ENCODE measurements around the gene MRPS23. TPM values are rescaled to one million over a fixed set of nuclear protein-coding genes. Genes with fewer than 3 reads are reported as not detected.
A peak's percentile ranks its signal among the peaks of the same experiment; 100 is the strongest.
"Not testable (repeated sequence)": the region's sequence is repeated elsewhere in the genome, so short reads cannot be mapped to it uniquely, and the experiment has no call there.

Gene MRPS23
- total RNA-seq, 3 donors from 2014 or later: 15.1 to 27.2 (median 24.0) TPM

DNA sequence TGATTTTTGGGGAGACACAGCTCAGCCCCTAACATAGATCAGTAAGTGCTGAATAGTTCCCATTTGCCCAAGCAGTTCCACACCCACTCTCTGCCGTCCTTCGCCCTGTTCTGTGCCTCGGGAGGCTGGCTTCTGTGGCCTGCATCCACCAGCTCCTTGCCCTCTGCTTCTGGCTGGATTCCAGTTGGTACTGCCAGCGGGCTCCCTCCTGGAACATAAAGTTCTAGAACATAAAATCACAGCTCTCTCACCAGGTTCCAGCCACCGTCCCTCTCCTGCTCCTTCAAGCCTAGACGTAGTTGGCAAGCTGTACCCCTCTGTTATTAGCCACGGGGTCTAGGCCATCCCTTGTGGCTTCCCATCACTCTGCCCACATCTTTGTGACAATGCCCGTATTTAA lies 3.9 kb upstream of the MRPS23 start:
- no peak overlapping the region for H3K4me3 ChIP-seq
- intact Hi-C loops (cut with DNase I, micrococcal nuclease): no loop called here
- no peaks in the 10 kb centered on the region for H3K36me3 ChIP-seq (ENCODE audit: low read depth)
- DNase-seq (no peak), ATAC-seq (no peak)
- TF ChIP-seq, protein P1, sequence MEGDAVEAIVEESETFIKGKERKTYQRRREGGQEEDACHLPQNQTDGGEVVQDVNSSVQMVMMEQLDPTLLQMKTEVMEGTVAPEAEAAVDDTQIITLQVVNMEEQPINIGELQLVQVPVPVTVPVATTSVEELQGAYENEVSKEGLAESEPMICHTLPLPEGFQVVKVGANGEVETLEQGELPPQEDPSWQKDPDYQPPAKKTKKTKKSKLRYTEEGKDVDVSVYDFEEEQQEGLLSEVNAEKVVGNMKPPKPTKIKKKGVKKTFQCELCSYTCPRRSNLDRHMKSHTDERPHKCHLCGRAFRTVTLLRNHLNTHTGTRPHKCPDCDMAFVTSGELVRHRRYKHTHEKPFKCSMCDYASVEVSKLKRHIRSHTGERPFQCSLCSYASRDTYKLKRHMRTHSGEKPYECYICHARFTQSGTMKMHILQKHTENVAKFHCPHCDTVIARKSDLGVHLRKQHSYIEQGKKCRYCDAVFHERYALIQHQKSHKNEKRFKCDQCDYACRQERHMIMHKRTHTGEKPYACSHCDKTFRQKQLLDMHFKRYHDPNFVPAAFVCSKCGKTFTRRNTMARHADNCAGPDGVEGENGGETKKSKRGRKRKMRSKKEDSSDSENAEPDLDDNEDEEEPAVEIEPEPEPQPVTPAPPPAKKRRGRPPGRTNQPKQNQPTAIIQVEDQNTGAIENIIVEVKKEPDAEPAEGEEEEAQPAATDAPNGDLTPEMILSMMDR (IDR thresholded peaks at IDR 0.05): no peak
- peaks cover 28% of the 10 kb centered on the region for H3K4me1 ChIP-seq (ENCODE audit: low read depth)
- H3K9me3 ChIP-seq: no peaks in the 10 kb centered on the region

DNA sequence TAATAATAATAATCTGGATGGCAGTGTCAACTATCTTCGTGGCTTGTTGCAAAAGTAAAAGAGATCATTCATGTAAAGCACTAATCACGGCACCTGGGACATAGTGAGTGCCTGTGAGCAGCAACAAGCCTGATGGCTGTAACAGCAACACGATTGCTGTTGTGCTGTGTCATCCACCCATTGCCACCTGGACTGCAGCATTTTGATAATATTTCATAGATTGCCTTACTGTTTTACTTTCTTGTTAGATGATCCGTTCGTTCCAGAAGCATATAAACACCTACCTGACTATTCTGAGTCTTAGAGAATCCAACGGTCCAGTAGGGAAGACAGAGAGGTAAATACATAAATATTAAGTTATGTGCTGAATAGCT lies 3.1 kb upstream of the MRPS23 start:
- no peak overlapping the region for H3K4me3 ChIP-seq
- ATAC-seq (no peak), DNase-seq (no peak)
- no peaks in the 10 kb centered on the region for H3K9me3 ChIP-seq
- intact Hi-C loops (cut with DNase I, micrococcal nuclease): no loop called here
- H3K36me3 ChIP-seq (ENCODE audit: low read depth): no peaks in the 10 kb centered on the region
- H3K4me1 ChIP-seq (ENCODE audit: low read depth): peaks cover 26% of the 10 kb centered on the region
- TF ChIP-seq, protein P1 (IDR thresholded peaks at IDR 0.05): no peak

DNA sequence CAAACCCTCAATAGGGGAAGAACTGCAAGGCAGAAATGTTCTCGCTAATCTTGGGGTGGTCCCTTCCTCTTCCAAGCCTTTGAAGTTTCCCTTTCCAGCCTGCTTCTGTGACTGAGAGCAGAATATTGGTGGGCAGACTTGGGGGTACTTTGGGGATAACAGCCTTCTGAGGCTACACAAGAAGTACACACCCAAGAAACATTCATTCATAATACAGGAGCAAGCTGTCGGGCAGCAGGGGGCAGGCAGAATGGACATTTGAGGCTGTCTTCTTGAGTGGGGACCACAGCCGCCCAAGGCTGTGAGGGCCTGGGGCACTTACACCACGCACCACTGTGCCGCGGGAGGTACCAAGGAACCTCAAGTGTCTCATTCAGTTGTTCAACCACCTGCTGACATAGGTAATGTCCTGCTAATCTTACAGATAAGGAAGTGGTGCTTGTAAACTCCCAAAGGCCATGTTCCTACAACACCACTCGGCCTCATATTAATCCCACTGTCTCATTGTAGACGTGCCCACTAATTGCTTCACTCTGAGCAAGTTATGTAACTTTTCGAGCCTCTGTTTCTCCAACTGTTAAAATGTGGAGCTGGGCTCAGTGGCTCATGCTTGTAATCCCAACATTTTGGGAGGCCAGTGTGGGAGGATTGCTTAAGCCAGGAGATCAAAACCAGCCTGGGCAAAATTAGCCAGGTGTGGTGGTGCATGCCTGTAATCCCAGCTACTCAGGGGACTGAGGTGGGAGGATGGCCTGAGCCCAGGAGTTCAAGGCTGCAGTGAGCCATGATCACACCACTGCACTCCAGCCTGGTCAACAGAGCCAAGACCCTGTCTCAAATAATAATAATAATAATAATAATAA lies 2.5 kb upstream of the MRPS23 start:
- intact Hi-C loops (cut with DNase I, micrococcal nuclease): no loop called here

DNA sequence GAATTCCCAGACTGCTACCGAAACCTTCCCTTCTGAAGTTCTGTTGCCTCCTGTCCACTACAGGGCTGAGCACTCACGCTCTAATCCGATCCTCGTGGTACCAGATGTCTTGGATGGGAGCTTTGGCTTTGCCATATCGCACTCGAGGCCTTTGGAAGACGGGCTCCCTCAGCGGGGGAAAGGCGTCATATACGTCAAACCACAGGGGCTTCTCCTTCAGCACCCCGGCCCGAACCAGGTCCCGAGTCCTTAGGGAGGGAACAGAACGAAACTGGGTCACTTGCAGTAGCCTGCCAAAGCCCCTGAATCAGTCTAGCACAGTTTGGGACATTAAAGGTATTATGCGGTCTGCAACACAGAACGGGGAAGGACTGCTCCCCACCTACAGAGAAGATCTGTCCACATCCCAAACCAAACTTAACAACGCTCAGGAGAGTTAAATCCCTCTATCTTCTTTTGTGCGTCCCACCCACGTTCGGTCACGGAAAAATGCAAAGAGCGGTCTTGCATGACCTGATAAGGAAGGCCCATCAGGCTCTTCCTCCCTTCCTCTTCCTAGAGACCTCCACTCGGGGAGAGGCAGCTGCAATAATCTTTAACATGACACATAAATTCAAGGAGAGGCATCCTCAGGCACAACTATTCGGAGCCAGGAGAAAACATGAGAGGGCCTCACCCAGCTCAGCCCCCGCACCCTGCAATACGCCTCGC lies 526 bp downstream of the MRPS23 start:
- peaks cover 22% of the 10 kb centered on the region for H3K4me1 ChIP-seq (ENCODE audit: low read depth)

More for the DNA sequence above, 2.5 kb upstream of the MRPS23 start:
- H3K36me3 ChIP-seq (ENCODE audit: low read depth): no peaks in the 10 kb centered on the region
- DNase-seq (no peak), ATAC-seq (no peak)
- H3K9me3 ChIP-seq: no peaks in the 10 kb centered on the region
- peaks cover 22% of the 10 kb centered on the region for H3K4me1 ChIP-seq (ENCODE audit: low read depth)
- H3K4me3 ChIP-seq: no peak overlapping the region
- TF ChIP-seq, protein P1 (IDR thresholded peaks at IDR 0.05): no peak

DNA sequence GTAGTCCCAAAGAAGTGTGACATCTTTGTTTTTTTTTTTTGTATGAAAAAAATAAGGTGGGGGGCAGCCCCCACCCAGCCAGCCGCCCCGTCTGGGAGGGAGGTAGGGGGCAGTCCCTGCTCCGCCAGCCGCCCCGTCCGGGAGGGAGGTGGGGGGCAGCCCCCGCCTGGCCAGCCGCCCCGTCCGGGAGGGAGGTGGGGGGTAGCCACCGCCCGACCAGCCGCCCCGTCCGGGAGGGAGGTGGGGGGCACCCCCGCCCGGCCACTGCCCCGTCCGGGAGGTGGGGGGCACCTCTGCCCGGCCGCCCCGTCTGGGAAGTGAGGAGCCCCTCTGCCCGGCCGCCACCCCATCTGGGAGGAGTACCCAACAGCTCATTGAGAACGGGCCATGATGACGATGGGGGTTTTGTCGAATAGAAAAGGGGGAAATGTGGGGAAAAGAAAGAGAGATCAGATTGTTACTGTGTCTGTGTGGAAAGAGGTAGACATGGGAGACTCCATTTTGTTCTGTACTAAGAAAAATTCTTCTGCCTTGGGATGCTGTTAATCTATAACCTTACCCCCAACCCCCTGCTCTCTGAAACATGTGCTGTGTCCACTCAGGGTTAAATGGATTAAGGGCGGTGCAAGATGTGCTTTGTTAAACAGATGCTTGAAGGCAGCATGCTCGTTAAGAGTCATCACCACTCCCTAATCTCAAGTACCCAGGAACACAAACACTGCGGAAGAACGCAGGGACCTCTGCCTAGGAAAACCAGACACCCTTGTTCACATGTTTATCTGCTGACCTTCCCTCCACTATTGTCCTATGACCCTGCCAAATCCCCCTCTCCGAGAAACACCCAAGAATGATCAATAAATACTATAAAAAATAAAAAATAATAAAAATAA lies 3.5 kb downstream of the MRPS23 start:
- intact Hi-C loops (cut with DNase I, micrococcal nuclease): loop anchor here in 1 of 2 donors (10.0 kb wide), 1 partner anchor 268 kb away; no protein-coding TSS in a partner anchor
- H3K4me1 ChIP-seq (ENCODE audit: low read depth): peaks cover 15% of the 10 kb centered on the region
- not testable (repeated sequence) for DNase-seq; H3K36me3 ChIP-seq (ENCODE audit: low read depth); H3K4me3 ChIP-seq; ATAC-seq; H3K9me3 ChIP-seq

More for the DNA sequence above, 526 bp downstream of the MRPS23 start:
- no peaks in the 10 kb centered on the region for H3K36me3 ChIP-seq (ENCODE audit: low read depth)
- DNase-seq: peak in 1 of 3 donors; percentile 20
- intact Hi-C loops (cut with DNase I, micrococcal nuclease): loop anchor here in 1 of 2 donors (10.0 kb wide), 1 partner anchor 265 kb away; no protein-coding TSS in a partner anchor
- ATAC-seq: peak; percentile 5
- H3K4me3 ChIP-seq: peak overlapping the region; percentile 74
- no peaks in the 10 kb centered on the region for H3K9me3 ChIP-seq
- TF ChIP-seq, protein P1 (IDR thresholded peaks at IDR 0.05): no peak
